Amniotic epithelial cell (primary cell): ENCODE data around the gene ARAP1.

ENCODE experiments used
- DNase-seq: peaks from one replicate; pipeline ENCODE4 v3.0.0-alpha.2; 2010; ENCODE audit warnings: low read depth

ARAP1 gene

GRCh38 chr11:72657411-72658100, 94.7 kb downstream of the ARAP1 start:
- DNase-seq = no peak

GRCh38 chr11:72655896-72656464, 96.2 kb downstream of the ARAP1 start:
- no peak for DNase-seq

GRCh38 chr11:72655014-72655413, 97.2 kb downstream of the ARAP1 start:
- no peak for DNase-seq

- no peak for DNase-seq
These were observed 98.6 kb downstream of the ARAP1 start for GRCh38 chr11:72653649-72654048.

- DNase-seq = no peak
These were observed 99.2 kb downstream of the ARAP1 start for GRCh38 chr11:72652873-72653630.

- no peak for DNase-seq
These were observed 100.1 kb downstream of the ARAP1 start for GRCh38 chr11:72652133-72652532.

- DNase-seq = no peak
These were observed 102.8 kb downstream of the ARAP1 start for GRCh38 chr11:72649215-72649976.

- DNase-seq = no peak
These were observed 103.6 kb downstream of the ARAP1 start for GRCh38 chr11:72648384-72649136.

- DNase-seq = no peak
These were observed 104.3 kb downstream of the ARAP1 start for GRCh38 chr11:72647882-72648281.

- no peak for DNase-seq
These were observed 105.7 kb downstream of the ARAP1 start for GRCh38 chr11:72646472-72646871.

GRCh38 chr11:72646024-72646423, 106.2 kb downstream of the ARAP1 start:
- DNase-seq = no peak

GRCh38 chr11:72643547-72643946, 108.7 kb downstream of the ARAP1 start:
- DNase-seq = peak; percentile 9

GRCh38 chr11:72642884-72643522, 109.2 kb downstream of the ARAP1 start:
- DNase-seq = peak; percentile 13

- DNase-seq = no peak
These were observed 109.9 kb downstream of the ARAP1 start for GRCh38 chr11:72642043-72642883.

GRCh38 chr11:72641522-72642042, 110.6 kb downstream of the ARAP1 start:
- DNase-seq = no peak

GRCh38 chr11:72639502-72640375, 112.5 kb downstream of the ARAP1 start:
- no peak for DNase-seq

GRCh38 chr11:72637926-72638325, 114.3 kb downstream of the ARAP1 start:
- DNase-seq = no peak

GRCh38 chr11:72637198-72637597, 115.0 kb downstream of the ARAP1 start:
- DNase-seq = no peak

- no peak for DNase-seq
These were observed 115.8 kb downstream of the ARAP1 start for GRCh38 chr11:72636376-72636775.
